GM13976 (cell line): ENCODE measurements around the gene OPRM1.

Experiments
- DNase-seq: peaks from one replicate; pipeline ENCODE4 v3.0.0; 2012; ENCODE audit warnings: low spot score
- in situ Hi-C: fragments of 300-500 bp; cut with MboI; formaldehyde crosslinking; loops from one replicate; pipeline ENCODE4 v1.12.0; 2022; ENCODE audit warnings: low sequenced_read_pairs, mixed read lengths, inconsistent platforms; ENCODE audit not compliant: unreplicated experiment
- TF ChIP-seq, protein P1 (sequence below): IDR thresholded peaks from 2 replicates; pipeline ENCODE4 v1.5.1; 2012; ENCODE audit warnings: borderline replicate concordance, mild to moderate bottlenecking; ENCODE audit not compliant: insufficient read depth; ENCODE audit errors: extremely low read depth, missing control alignments, control extremely low read depth

OPRM1 gene

DNA sequence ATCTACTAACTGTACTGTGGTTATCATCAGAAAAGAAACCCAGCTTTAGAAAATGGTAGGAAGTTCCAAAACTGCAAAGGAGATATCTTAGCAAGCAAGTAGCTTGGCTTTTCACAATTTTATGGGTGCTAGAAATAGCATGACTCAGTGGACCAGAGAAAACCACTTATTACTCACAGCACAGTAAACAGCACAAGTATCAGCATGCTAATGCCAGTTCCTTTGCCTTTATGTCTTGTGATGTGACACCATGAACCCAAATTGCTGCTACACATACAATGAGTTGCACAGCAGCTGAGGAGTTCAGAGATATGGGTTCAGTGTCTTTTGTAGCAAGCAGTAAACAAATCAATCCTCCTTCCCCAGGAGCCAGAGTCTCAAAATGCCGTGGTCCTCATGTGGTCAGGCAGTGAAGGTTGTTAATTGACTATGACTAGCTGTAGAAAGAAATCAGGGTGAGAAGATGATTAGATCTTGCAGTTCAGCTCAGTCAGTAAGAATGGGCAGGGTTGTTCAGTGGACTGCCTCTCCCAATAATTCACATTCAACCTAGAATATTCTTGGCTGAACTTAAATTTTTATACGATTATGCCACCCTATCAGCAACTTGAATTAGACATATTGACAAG, 73.3 kb downstream of the OPRM1 start:
- TF ChIP-seq, protein P1, sequence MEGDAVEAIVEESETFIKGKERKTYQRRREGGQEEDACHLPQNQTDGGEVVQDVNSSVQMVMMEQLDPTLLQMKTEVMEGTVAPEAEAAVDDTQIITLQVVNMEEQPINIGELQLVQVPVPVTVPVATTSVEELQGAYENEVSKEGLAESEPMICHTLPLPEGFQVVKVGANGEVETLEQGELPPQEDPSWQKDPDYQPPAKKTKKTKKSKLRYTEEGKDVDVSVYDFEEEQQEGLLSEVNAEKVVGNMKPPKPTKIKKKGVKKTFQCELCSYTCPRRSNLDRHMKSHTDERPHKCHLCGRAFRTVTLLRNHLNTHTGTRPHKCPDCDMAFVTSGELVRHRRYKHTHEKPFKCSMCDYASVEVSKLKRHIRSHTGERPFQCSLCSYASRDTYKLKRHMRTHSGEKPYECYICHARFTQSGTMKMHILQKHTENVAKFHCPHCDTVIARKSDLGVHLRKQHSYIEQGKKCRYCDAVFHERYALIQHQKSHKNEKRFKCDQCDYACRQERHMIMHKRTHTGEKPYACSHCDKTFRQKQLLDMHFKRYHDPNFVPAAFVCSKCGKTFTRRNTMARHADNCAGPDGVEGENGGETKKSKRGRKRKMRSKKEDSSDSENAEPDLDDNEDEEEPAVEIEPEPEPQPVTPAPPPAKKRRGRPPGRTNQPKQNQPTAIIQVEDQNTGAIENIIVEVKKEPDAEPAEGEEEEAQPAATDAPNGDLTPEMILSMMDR: no peak
- no peak for DNase-seq
- in situ Hi-C loops: no loop called here

DNA sequence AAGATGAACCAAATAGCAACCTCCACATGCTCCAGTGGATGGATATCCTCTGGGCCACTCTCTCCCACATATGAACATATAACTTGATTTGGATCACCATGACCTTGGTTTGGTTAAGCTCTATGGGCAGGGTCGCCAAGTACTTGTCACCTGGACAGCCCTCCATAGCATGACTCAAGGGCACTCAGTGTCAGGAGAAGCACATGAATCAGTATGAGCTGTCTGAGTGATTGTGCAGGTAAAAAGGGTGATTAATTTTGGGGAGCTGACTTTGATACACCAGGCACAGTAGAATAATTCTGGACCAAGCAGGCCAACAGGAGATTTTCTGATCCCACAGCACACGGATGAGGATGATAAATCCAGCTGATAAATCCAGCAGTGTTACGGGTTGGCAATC, 74.4 kb downstream of the OPRM1 start:
- in situ Hi-C loops: no loop called here

DNA sequence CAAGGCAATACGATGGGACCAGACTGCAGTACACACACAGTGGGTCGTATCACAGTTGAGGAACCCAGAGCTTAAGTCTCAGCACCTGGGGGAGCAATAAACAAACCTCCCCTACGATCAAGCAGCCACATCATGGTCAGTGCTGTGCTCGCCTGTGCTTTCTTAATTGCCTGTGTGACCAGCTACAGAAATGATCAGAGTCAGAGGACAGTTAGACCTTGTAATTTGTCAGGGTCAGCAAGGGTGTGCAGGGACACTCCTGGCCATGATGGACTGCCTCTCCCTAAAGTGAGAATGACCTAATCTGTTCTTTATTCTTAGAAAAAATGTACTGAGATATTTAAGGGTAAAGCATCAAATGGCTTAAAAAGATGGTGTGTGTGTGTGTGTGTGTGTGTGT, 78.4 kb downstream of the OPRM1 start:
- in situ Hi-C loops: no loop called here
- DNase-seq: no peak
- TF ChIP-seq, protein P1: no peak

More for the DNA sequence above, 74.4 kb downstream of the OPRM1 start:
- TF ChIP-seq, protein P1: no peak
- DNase-seq: no peak

DNA sequence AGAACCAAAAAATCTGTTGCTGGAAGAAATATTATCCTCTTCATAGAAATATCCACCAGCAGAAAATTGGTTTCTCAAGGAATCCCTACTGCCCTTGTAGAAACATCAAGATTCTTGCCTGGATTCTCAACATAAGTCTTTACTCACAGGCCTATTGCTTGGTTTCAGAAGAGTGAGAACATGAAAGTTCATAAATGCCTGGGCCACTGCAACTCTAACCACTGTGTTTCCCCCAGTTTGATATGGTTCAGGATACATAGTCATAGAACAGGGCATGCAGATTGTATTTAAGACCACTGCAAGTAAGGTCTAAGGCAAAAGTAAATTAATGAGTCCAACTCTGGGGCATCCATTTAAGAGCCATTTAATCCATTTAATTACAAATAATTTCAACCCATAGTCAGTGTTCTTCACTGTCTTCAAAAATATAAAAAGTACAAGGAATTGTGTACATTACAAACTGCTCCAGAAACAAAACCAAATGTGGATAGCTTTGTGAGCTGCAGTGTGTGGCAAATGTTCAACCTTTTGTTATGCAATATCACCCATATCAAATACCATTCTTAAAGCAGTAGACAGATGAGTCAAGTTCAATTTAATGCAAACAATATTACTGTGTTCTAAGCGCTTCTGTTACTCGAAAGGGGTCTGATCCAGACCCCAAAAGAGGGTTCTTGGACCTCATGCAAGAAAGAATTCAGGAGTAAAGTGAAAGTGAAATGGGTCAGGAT, 83.3 kb downstream of the OPRM1 start:
- DNase-seq: no peak
- in situ Hi-C loops: no loop called here
- TF ChIP-seq, protein P1: no peak

DNA sequence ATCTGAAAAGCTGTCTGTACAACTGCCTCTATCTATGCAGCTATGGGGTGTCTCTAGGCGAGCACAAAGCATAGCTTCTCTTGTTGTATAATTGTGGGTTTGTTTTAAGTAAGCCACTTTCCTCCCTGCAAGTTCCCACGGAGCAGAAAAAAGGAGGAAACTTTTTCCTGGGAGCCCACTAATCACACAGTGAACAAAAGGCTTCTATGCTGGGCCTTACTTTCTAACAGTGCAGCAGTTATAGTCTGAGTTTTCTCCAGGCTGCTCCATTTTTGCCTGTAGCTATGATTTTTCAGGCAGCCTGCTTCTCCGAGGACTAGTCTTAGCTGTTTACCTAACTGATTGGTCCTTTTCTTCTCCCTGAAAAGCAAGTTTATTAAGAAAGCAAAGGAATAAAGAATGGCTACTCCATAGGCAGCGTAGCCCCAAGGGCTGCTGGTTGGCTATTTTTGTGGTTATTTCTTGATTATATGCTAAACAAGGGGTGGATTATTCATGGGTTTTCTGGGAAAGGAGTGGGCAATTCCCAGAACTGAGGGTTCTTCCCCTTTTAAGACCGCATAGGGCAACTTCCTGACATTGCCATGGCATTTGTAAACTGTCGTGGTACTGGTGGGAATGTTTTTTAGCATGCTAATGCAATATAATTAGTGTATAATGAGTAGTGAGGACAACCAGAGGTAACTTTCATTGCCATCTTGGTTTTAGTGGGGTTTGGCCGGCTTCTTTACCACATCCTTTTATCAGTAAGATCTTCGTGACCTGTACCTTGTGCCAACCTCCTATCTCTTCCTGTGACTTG, 84.3 kb downstream of the OPRM1 start:
- TF ChIP-seq, protein P1: no peak
- in situ Hi-C loops: no loop called here
- no peak for DNase-seq

DNA sequence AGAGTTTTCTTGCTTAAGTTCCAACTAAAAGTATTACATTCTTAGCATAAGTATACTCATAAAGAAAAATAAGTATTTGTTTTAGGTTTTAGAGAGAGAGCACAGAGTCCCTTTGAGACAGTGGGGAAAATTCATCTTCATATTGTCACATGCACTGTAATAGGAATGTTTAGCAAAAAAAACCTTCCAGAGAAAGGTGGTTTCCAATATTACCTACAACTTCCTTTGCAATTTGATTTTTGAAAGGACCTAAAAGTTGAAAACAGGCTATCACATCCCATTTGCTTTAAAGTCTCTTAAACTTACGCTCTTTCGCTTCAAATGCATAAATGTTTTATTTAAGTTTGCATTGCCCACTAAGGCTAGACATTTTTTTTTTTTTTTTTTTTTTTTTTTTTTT, 86.4 kb downstream of the OPRM1 start:
- in situ Hi-C loops: no loop called here
- TF ChIP-seq, protein P1: no peak
- no peak for DNase-seq
